ENCODE measurements around the gene ATP10A. TPM values are rescaled to one million over a fixed set of nuclear protein-coding genes. Genes with fewer than 3 reads are reported as not detected.

ATP10A gene
- polyA plus RNA-seq, 1 donor (not counting 4 experiments of a cell fraction or from before 2014, with no cell fraction given) = not detected

GRCh38 chr15:25670621-25671020, 192.5 kb downstream of the ATP10A start:
- FAIRE-seq (no peak), DNase-seq (ENCODE audit: low read depth, low spot score) (no peak)
- Histone ChIP-seq H3K4me1 (ENCODE audit: control insufficient read depth, extremely low read depth, insufficient read depth, low read length) (no peaks in the 10 kb centered on the region), H3K9ac (ENCODE audit: control insufficient read depth, extremely low read depth, insufficient read depth, low read length) (no peak overlapping the region), H3K27ac (ENCODE audit: control insufficient read depth, insufficient read depth, low read length) (no peak overlapping the region), H3K4me2 (ENCODE audit: control insufficient read depth, extremely low read depth, insufficient read depth, low read depth, low read length) (no peak overlapping the region), H3K79me2 (ENCODE audit: control insufficient read depth, insufficient read depth, low read length) (no peaks in the 10 kb centered on the region), H3K9me3 (ENCODE audit: control insufficient read depth, low read depth, low read length) (peaks cover 4% of the 10 kb centered on the region), H3K36me3 (ENCODE audit: control insufficient read depth in 2 of 2, extremely low read depth in 1 of 2, insufficient read depth in 2 of 2, low read length in 2 of 2) (no peaks in the 10 kb centered on the region), H3K4me3 (ENCODE audit: control insufficient read depth in 2 of 3, extremely low read depth in 1 of 3, insufficient read depth in 2 of 3, low read depth in 1 of 3, low read length in 3 of 3) (no peak overlapping the region), H3K27me3 (ENCODE audit: control insufficient read depth, extremely low read depth, insufficient read depth, low read length) (no peaks in the 10 kb centered on the region), H2AFZ (ENCODE audit: control insufficient read depth, low read length) (no peak overlapping the region), H3K9me1 (ENCODE audit: control insufficient read depth, extremely low read depth, insufficient read depth, low read length) (no peaks in the 10 kb centered on the region), H4K20me1 (ENCODE audit: control insufficient read depth, extremely low read depth, insufficient read depth, low read length) (no peaks in the 10 kb centered on the region)
- dilution Hi-C loops (cut with MboI; ENCODE audit: extremely low pct_ligation_motif_present, low sequenced_read_pairs) = no loop called here
- TF ChIP-seq EZH2 (IDR thresholded peaks at IDR 0.05; ENCODE audit: low read length) = no peak
- no peak for TF ChIP-seq CTCF (optimal IDR thresholded peaks at IDR 0.05 in 1 of 3, IDR thresholded peaks at IDR 0.05 in 1 of 3, conservative IDR thresholded peaks at IDR 0.05 in 1 of 3; ENCODE audit: extremely low read depth in 1 of 3, insufficient read depth in 2 of 3, low read length in 3 of 3)

- no peak overlapping the region for H3K9ac ChIP-seq (ENCODE audit: control insufficient read depth, extremely low read depth, insufficient read depth, low read length)
- no peak overlapping the region for H3K4me3 ChIP-seq (ENCODE audit: control insufficient read depth in 2 of 3, extremely low read depth in 1 of 3, insufficient read depth in 2 of 3, low read depth in 1 of 3, low read length in 3 of 3)
- FAIRE-seq = no peak
- no peaks in the 10 kb centered on the region for H3K4me1 ChIP-seq (ENCODE audit: control insufficient read depth, extremely low read depth, insufficient read depth, low read length)
- H3K27ac ChIP-seq (ENCODE audit: control insufficient read depth, insufficient read depth, low read length) = no peak overlapping the region
- no peak overlapping the region for H2AFZ ChIP-seq (ENCODE audit: control insufficient read depth, low read length)
- H3K9me3 ChIP-seq (ENCODE audit: control insufficient read depth, low read depth, low read length) = peaks cover 4% of the 10 kb centered on the region
- no peaks in the 10 kb centered on the region for H3K9me1 ChIP-seq (ENCODE audit: control insufficient read depth, extremely low read depth, insufficient read depth, low read length)
- no peak overlapping the region for H3K4me2 ChIP-seq (ENCODE audit: control insufficient read depth, extremely low read depth, insufficient read depth, low read depth, low read length)
- no peaks in the 10 kb centered on the region for H3K36me3 ChIP-seq (ENCODE audit: control insufficient read depth in 2 of 2, extremely low read depth in 1 of 2, insufficient read depth in 2 of 2, low read length in 2 of 2)
- H3K79me2 ChIP-seq (ENCODE audit: control insufficient read depth, insufficient read depth, low read length) = no peaks in the 10 kb centered on the region
- H4K20me1 ChIP-seq (ENCODE audit: control insufficient read depth, extremely low read depth, insufficient read depth, low read length) = no peaks in the 10 kb centered on the region
- no peaks in the 10 kb centered on the region for H3K27me3 ChIP-seq (ENCODE audit: control insufficient read depth, extremely low read depth, insufficient read depth, low read length)
- dilution Hi-C loops (cut with MboI; ENCODE audit: extremely low pct_ligation_motif_present, low sequenced_read_pairs) = no loop called here
- DNase-seq (ENCODE audit: low read depth, low spot score) = no peak
- TF ChIP-seq EZH2 (IDR thresholded peaks at IDR 0.05; ENCODE audit: low read length) (no peak), CTCF (optimal IDR thresholded peaks at IDR 0.05 in 1 of 3, IDR thresholded peaks at IDR 0.05 in 1 of 3, conservative IDR thresholded peaks at IDR 0.05 in 1 of 3; ENCODE audit: extremely low read depth in 1 of 3, insufficient read depth in 2 of 3, low read length in 3 of 3) (no peak)
These were observed 193.0 kb downstream of the ATP10A start for GRCh38 chr15:25670025-25670554.
